Activated T-cell treated with anti-CD3 and anti-CD28 coated beads, Interleukin-2, amount 50 U/mL, for 72 hours (primary cell): ENCODE data around the gene CXCL1. TPM values are rescaled to one million over a fixed set of nuclear protein-coding genes. Genes with fewer than 3 reads are reported as not detected.

Source experiments
- ATAC-seq, 2 donors: fragments of 150-1000 bp; cut with Tn5 transposase; replicated peaks in 1 of 2; 2 replicates each; pipeline ENCODE4 v1.10.0; 2021; ENCODE audit warnings: moderate library complexity in 2 of 2, mild to moderate bottlenecking in 1 of 2
- DNase-seq, 2 donors: peaks; one replicate each; pipeline ENCODE4 v3.0.0; 2021 to 2022; ENCODE audit warnings: mixed read lengths in 1 of 2
- H3K27ac Mint-ChIP-seq: one replicate; pipeline ENCODE4 v1.8.0; 2022; ENCODE audit warnings: mild to moderate bottlenecking, moderate library complexity, mixed read lengths
- H3K27me3 Mint-ChIP-seq: one replicate; pipeline ENCODE4 v1.8.0; 2022; ENCODE audit warnings: low read depth, mixed read lengths
- H3K36me3 Mint-ChIP-seq, 2 donors: one replicate each; pipeline ENCODE4 v1.8.0; 2022; ENCODE audit warnings: mixed read lengths in 2 of 2, mild to moderate bottlenecking in 1 of 2; ENCODE audit not compliant: insufficient read depth in 2 of 2
- H3K4me1 Mint-ChIP-seq: one replicate; pipeline ENCODE4 v1.8.0; 2022; ENCODE audit warnings: low read depth, mixed read lengths
- H3K4me3 Mint-ChIP-seq, 2 donors: one replicate each; pipeline ENCODE4 v1.8.0; 2022; ENCODE audit warnings: mild to moderate bottlenecking in 2 of 2, mixed read lengths in 2 of 2, moderate library complexity in 2 of 2
- H3K9me3 Mint-ChIP-seq, 2 donors: one replicate each; pipeline ENCODE4 v1.8.0; 2022; ENCODE audit warnings: mixed read lengths in 2 of 2
- total RNA-seq, 2 donors: library from RNA; stranded (reverse); gene quantifications; one replicate each; pipeline ENCODE4 v1.2.3, GENCODE V29; 2022

CXCL1 gene
- total RNA-seq, 2 donors from 2014 or later = not detected

DNA sequence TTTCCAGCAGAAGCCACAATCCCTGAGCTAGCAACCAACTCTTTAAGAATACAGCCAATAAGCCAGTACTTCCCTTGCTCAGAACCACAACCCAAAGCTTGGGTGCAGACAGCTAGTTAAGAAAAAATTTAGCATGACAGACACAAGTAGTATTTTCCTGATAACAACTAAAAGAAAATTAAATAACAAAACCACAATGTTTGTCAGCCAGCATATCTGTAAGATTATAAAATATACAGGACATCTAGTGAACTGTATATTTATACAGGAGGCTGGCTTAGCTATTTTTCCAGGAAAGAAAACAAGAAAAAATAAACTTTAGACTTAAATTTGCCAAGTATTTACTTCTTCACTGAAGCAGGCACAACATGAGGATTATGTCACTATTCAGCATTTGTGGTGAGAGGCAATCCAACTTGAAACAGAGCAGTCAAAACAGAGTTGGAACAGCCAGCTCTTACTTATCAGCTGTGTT lies 9.5 kb upstream of the CXCL1 start:
- no peak for ATAC-seq
- Mint-ChIP-seq H3K36me3 (no peaks in the 10 kb centered on the region), H3K9me3 (no peaks in the 10 kb centered on the region), H3K4me1 (no peaks in the 10 kb centered on the region), H3K4me3 (no peak overlapping the region), H3K27me3 (no peaks in the 10 kb centered on the region), H3K27ac (no peak overlapping the region)
- no peak for DNase-seq

DNA sequence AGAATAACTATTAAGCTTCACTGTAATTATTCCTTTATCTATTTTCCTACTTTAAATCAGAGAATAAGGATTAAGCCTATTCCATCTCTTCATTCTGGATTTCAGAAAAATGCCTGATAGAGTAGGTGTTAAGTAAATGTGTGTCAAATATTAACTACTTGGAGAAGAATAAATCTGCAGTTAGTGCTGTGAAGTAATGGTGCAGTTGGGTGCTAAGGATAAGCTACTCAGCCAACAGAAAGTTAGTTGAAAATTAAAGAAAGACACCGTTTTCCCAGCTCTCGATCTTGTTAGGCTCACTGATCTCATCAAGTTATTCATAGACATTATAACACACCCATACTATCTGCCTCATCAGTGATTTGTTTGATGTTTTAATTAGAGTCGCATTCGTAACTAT lies 9.0 kb upstream of the CXCL1 start:
- DNase-seq = no peak
- H3K4me1 Mint-ChIP-seq = no peaks in the 10 kb centered on the region
- H3K36me3 Mint-ChIP-seq = no peaks in the 10 kb centered on the region
- no peaks in the 10 kb centered on the region for H3K9me3 Mint-ChIP-seq
- H3K27me3 Mint-ChIP-seq = no peaks in the 10 kb centered on the region
- no peak overlapping the region for H3K27ac Mint-ChIP-seq
- no peak overlapping the region for H3K4me3 Mint-ChIP-seq
- no peak for ATAC-seq

DNA sequence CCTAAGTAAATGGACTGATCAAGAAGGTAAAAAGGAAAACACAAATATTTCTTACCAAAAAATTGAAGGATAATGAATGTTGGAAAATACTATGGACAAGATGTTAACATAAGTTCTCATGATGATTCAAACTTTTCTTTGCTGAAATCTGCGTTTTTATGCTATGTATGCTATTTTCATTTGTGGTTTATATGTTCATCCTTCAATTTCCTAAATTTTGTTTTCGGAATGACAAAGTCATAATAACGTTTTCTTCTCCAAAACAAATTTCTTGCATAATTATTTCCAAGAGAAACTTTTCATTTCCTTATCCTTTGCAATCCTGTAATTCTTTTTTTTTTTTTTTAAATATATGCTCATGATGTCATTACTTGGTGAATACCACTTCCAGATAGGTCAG lies 8.3 kb upstream of the CXCL1 start:
- no peak for ATAC-seq
- H3K4me1 Mint-ChIP-seq = no peaks in the 10 kb centered on the region

DNA sequence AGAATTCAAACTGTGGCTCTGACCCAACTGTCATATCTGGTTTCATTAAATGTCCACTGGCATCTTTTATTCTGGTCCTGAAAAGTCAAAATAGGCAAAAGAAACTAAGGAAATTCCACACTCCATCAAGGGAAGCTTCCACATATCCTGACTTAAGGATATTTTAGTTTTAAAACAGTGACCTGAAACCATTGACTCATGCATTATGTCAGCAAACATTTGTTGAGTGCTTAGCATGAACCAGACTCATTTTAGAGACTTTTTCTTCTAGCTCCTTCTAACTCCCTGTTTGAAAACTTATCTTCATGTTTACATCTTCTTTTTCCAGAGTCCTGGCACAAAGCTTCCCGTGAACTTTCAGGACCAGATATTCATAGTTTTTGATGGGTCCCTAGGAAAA lies 6.9 kb upstream of the CXCL1 start:
- Mint-ChIP-seq H3K9me3 (no peaks in the 10 kb centered on the region), H3K27me3 (no peaks in the 10 kb centered on the region)

More for the DNA sequence above, 8.3 kb upstream of the CXCL1 start:
- H3K27me3 Mint-ChIP-seq = no peaks in the 10 kb centered on the region
- H3K9me3 Mint-ChIP-seq = no peaks in the 10 kb centered on the region
- no peak for DNase-seq
- H3K27ac Mint-ChIP-seq = no peak overlapping the region
- no peaks in the 10 kb centered on the region for H3K36me3 Mint-ChIP-seq
- H3K4me3 Mint-ChIP-seq = no peak overlapping the region

DNA sequence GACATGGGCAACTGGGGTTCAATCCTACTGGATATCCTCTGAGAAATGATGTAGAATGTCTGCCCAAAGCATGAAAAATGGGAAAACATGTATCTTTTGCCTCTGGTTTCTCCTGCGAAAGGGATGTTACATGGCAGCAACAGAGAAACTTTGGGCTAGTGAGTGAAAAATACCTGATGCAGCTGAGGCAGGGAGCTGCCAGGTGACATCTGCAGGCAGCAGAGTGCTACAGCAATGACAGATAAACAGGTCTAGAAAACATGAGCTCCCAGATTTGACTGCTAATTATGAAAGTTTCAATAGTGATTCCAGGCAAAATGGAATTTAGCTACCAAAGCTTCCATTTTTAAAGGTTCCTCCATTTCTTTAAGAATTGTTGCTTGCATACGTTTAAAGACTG lies 4.8 kb upstream of the CXCL1 start:
- Mint-ChIP-seq H3K36me3 (no peaks in the 10 kb centered on the region), H3K27me3 (peaks cover 12% of the 10 kb centered on the region), H3K9me3 (no peaks in the 10 kb centered on the region), H3K4me1 (no peaks in the 10 kb centered on the region), H3K4me3 (no peak overlapping the region), H3K27ac (no peak overlapping the region)
- ATAC-seq = no peak
- no peak for DNase-seq

More for the DNA sequence above, 6.9 kb upstream of the CXCL1 start:
- Mint-ChIP-seq H3K27ac (no peak overlapping the region), H3K4me3 (no peak overlapping the region), H3K4me1 (no peaks in the 10 kb centered on the region), H3K36me3 (no peaks in the 10 kb centered on the region)
- DNase-seq (no peak), ATAC-seq (no peak)

DNA sequence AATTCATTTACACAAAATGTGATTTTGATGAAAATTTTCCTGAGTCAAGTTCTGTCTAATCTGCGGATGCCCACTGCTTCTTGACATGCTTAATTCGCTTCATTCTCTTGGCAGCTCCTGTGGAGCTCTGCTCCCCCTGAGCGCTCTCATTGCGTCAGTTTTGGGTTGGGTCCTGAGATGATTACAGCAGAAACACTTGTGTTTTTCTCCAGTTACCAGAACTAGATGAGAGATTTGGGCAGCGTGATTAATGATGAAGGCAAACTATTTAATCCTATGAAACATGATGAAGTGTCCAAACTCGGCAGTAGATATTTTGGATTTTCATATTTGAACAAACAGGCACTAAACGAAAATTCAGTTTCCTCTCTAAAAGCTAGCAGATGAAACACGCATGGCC lies 4.2 kb upstream of the CXCL1 start:
- no peak for DNase-seq
- H3K27ac Mint-ChIP-seq = no peak overlapping the region
- H3K36me3 Mint-ChIP-seq = no peaks in the 10 kb centered on the region
- no peak for ATAC-seq
- H3K27me3 Mint-ChIP-seq = peaks cover 18% of the 10 kb centered on the region
- H3K4me1 Mint-ChIP-seq = no peaks in the 10 kb centered on the region
- no peak overlapping the region for H3K4me3 Mint-ChIP-seq
- H3K9me3 Mint-ChIP-seq = no peaks in the 10 kb centered on the region

DNA sequence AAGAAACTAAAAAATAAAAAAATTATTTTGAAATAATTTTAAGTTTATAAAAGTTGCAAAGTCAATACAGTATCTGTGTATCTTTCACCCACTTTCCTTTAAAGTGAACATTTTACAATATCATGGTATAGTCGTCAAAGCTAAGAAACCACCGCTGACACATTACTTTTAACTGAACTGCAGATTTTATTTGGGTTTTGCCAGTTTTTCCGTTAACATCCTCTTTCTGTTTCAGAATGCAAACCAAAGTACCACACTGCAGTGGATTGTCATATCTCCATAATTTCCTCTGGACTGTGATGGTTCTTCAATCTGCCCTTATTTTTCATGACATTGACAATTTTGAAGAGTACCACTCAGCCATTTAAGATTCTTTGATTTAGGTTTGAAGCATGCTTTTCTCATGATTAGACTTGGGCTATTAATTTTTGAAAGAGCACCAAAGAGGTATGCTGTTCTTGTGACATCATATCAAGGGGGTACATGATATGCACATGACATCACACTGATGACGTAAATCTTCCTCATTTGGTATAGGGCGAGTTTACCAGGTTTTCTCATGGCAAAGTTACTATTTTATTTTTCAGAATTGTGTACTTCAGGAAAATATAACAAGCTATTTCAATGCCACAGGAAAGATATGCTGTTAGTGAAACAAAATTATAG lies 3.6 kb upstream of the CXCL1 start:
- Mint-ChIP-seq H3K27ac (no peak overlapping the region), H3K27me3 (peaks cover 20% of the 10 kb centered on the region), H3K4me3 (no peak overlapping the region), H3K4me1 (no peaks in the 10 kb centered on the region), H3K36me3 (no peaks in the 10 kb centered on the region), H3K9me3 (no peaks in the 10 kb centered on the region)
- DNase-seq (no peak), ATAC-seq (no peak)

DNA sequence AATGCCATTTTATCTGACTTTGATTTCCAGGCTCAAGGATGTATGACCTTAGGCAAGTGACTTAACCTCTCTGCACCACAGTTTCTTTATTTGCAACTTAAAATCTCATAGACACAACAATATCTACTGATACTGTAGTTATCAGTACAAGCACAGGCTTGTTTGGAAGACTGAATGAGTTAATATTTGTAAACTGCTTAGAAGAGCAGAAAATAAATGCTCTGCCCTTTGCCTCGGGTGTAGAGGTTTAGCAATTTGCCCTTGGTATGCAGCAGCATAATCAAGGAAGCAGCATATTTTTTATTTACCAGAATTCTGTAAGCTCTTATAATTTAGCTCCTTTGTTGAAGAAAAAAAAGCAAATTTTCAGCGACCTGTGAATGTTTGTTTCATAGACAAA lies 2.9 kb upstream of the CXCL1 start:
- Mint-ChIP-seq H3K4me3 (no peak overlapping the region), H3K27ac (no peak overlapping the region), H3K9me3 (no peaks in the 10 kb centered on the region), H3K4me1 (no peaks in the 10 kb centered on the region), H3K27me3 (peaks cover 20% of the 10 kb centered on the region), H3K36me3 (no peaks in the 10 kb centered on the region)
- DNase-seq (no peak), ATAC-seq (no peak)

DNA sequence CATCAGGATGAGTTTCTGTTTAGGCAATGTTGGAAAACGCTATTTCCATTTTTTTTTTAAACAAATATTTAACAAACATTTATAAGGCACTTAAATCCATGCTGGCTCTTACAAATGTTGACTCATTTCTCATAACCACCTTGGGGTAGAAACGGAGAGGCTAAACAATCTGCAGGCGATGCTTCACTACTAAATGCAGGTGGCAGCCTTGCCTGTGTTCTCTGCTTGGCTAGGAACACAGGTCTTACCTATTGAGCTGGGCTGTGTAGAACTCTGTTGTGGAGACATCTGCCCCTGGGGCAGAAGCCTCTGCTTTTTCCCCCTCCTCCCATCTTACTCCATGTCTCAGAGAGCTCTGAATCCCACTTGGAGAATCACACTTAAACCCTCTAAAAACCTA lies 1.4 kb upstream of the CXCL1 start:
- no peak overlapping the region for H3K4me3 Mint-ChIP-seq
- H3K36me3 Mint-ChIP-seq = no peaks in the 10 kb centered on the region
- ATAC-seq = no peak
- H3K27ac Mint-ChIP-seq = no peak overlapping the region
- H3K27me3 Mint-ChIP-seq = peaks cover 20% of the 10 kb centered on the region
- DNase-seq = no peak
- H3K4me1 Mint-ChIP-seq = no peaks in the 10 kb centered on the region
- no peaks in the 10 kb centered on the region for H3K9me3 Mint-ChIP-seq

DNA sequence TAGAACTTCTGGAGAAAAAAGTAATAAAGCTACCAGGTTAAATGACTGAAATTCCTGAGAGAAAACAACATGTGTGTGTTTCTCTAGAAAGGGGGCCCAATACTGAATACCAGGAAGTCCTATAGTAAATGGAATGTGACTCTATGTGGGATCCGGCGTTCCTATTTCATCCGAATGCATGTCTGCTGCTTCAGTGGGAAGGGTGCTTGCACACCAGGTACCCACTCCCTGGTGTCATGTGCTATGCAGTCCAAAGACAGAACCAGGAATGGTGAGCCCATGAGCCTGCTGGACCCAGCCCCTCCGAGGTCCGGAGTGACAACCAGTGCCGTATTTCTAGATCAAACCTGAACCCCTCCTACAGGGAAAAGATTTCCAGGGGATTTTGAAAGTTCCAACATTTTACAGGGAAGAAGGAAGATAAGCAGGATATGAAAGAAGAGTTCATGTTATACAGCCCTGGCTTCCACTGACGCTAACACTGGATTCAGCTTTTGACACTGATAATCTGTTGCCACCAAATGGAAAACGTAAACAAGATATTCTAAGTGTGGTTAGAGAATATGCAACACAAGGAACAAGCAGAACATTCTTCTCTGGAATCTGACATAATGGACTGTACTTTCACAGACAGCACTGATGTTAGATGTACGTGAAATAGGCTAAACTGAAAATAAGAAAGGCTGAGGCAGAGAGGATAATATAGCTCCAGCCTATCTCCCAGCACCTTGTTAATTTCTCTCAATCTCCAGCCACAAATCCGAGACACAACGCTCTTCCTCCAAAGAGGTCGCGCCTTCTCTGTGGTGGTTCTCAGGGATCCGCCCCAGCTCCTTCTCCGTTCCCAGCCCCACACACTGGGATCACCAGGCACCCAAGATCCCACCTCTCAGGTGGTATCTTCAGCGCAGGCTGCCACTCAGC lies 725 bp upstream of the CXCL1 start:
- no peaks in the 10 kb centered on the region for H3K36me3 Mint-ChIP-seq
- no peak overlapping the region for H3K27ac Mint-ChIP-seq
- H3K9me3 Mint-ChIP-seq = no peaks in the 10 kb centered on the region
- ATAC-seq (no peak), DNase-seq (no peak)
- peaks cover 20% of the 10 kb centered on the region for H3K27me3 Mint-ChIP-seq
- no peaks in the 10 kb centered on the region for H3K4me1 Mint-ChIP-seq
- no peak overlapping the region for H3K4me3 Mint-ChIP-seq

DNA sequence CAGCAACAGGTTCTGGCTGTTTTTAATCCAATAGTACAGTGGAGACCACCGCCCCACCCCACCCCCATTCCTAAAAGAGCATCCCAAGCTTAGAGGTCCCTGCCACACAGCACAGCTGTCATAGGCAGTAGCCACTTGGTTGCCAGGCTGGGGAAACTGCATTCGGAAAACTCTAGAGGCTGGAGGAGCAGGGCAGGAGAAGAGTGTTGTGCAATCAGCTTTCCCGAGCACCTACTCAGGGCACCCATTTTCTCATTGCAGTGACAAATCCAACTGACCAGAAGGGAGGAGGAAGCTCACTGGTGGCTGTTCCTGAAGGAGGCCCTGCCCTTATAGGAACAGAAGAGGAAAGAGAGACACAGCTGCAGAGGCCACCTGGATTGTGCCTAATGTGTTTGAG lies 1.1 kb downstream of the CXCL1 start:
- ATAC-seq (no peak), DNase-seq (no peak)
- no peak overlapping the region for H3K4me3 Mint-ChIP-seq
- H3K9me3 Mint-ChIP-seq = no peaks in the 10 kb centered on the region
- peaks cover 20% of the 10 kb centered on the region for H3K27me3 Mint-ChIP-seq
- no peaks in the 10 kb centered on the region for H3K4me1 Mint-ChIP-seq
- H3K27ac Mint-ChIP-seq = no peak overlapping the region
- no peaks in the 10 kb centered on the region for H3K36me3 Mint-ChIP-seq

DNA sequence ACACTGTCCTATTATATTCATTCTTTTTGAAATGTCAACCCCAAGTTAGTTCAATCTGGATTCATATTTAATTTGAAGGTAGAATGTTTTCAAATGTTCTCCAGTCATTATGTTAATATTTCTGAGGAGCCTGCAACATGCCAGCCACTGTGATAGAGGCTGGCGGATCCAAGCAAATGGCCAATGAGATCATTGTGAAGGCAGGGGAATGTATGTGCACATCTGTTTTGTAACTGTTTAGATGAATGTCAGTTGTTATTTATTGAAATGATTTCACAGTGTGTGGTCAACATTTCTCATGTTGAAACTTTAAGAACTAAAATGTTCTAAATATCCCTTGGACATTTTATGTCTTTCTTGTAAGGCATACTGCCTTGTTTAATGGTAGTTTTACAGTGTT lies 1.6 kb downstream of the CXCL1 start:
- Mint-ChIP-seq H3K36me3 (no peaks in the 10 kb centered on the region), H3K9me3 (no peaks in the 10 kb centered on the region), H3K4me3 (no peak overlapping the region), H3K4me1 (no peaks in the 10 kb centered on the region), H3K27ac (no peak overlapping the region), H3K27me3 (peaks cover 20% of the 10 kb centered on the region)
- DNase-seq = no peak
- ATAC-seq = no peak

DNA sequence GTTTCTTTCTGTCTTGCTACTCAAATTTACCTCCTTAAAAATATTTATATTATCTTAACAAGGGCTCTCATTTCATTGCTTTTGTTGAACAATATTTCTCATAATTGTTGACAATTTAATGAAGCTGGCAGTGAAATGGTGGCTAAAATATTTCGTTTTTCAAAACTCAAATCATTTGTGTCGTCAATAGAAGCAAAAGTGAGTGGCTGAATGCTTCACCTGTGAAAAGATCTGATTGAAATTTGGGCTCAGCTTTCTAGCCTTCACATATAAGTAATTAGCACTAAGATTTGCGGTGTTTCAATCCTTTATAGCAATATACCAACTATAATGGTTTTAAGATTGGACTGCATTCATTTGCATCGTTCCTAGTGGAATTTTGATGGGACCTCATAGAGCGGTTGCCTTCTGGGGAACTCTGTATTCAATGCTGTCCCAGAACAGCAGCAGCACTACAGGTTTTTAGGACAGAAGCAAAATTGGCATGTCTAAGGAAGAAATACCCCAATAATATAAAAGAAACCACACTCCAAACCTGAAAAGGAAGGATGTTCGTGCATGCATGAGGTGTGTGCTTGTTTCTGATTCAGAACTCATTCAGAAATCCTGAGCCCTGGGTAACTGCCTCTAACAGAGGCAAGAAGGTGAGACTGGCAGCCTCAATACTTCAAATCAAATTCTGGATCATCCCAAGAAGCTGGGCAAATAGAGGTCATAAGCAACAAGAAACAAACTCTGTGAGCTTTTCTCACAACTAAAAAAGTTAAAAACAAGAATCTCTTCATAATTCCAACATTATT lies 2.5 kb downstream of the CXCL1 start:
- Mint-ChIP-seq H3K27ac (no peak overlapping the region), H3K36me3 (no peaks in the 10 kb centered on the region), H3K9me3 (no peaks in the 10 kb centered on the region), H3K27me3 (peaks cover 20% of the 10 kb centered on the region), H3K4me1 (no peaks in the 10 kb centered on the region), H3K4me3 (no peak overlapping the region)
- no peak for ATAC-seq
- DNase-seq = no peak
